Hepatocyte (in vitro differentiated cells): Measurements from ENCODE around the gene CACNA1C.

Experiments
- CTCF ChIP-seq: fragments of 200-600 bp; sonication (generic); IDR thresholded peaks from 2 replicates; pipeline ENCODE4 v1.5.1; 2016; ENCODE audit warnings: antibody characterized with exemption, mild to moderate bottlenecking; ENCODE audit not compliant: poor library complexity
- EZH2 ChIP-seq: fragments of 200-600 bp; sonication (generic); IDR thresholded peaks from 2 replicates; pipeline ENCODE4 v1.6.1; 2016; ENCODE audit warnings: antibody characterized with exemption, mild to moderate bottlenecking, borderline replicate concordance
- EZH2phosphoT487 ChIP-seq: fragments of 200-600 bp; sonication (generic); IDR thresholded peaks from one replicate; pipeline ENCODE4 v1.6.1; 2018; ENCODE audit warnings: antibody characterized with exemption, mild to moderate bottlenecking, low read depth, moderate library complexity; ENCODE audit not compliant: unreplicated experiment, severe bottlenecking

GRCh38 chr12:2265461-2266167 is 212.8 kb downstream of the CACNA1C start:
- no peak for TF ChIP-seq CTCF
- TF ChIP-seq EZH2, result no peak
- TF ChIP-seq EZH2phosphoT487, result no peak
